Keratinocyte (primary cell): Measurements from ENCODE around the gene SRSF1.

ENCODE experiments used
- EZH2 ChIP-seq: IDR thresholded peaks from one replicate; pipeline ENCODE4 v1.6.1; 2012; ENCODE audit warnings: inconsistent platforms, mild to moderate bottlenecking, low read length, moderate library complexity
- TF ChIP-seq, protein P1 (sequence below), 3 experiments: IDR thresholded peaks in 1 of 3; conservative IDR thresholded peaks in 1 of 3; optimal IDR thresholded peaks in 1 of 3; 2 replicates in 2 of 3; 3 replicates in 1 of 3; pipeline versions ENCODE3 to v1.5.1; 2011; ENCODE audit warnings: low read length in 3 of 3, mild to moderate bottlenecking in 3 of 3, moderate library complexity in 2 of 3, control low read depth in 1 of 3, inconsistent platforms in 1 of 3; ENCODE audit not compliant: insufficient read depth in 2 of 3; ENCODE audit errors: extremely low read depth in 1 of 3

GRCh38 chr17:57999010-57999495 is 8.0 kb downstream of the SRSF1 start:
- TF ChIP-seq, protein P1, sequence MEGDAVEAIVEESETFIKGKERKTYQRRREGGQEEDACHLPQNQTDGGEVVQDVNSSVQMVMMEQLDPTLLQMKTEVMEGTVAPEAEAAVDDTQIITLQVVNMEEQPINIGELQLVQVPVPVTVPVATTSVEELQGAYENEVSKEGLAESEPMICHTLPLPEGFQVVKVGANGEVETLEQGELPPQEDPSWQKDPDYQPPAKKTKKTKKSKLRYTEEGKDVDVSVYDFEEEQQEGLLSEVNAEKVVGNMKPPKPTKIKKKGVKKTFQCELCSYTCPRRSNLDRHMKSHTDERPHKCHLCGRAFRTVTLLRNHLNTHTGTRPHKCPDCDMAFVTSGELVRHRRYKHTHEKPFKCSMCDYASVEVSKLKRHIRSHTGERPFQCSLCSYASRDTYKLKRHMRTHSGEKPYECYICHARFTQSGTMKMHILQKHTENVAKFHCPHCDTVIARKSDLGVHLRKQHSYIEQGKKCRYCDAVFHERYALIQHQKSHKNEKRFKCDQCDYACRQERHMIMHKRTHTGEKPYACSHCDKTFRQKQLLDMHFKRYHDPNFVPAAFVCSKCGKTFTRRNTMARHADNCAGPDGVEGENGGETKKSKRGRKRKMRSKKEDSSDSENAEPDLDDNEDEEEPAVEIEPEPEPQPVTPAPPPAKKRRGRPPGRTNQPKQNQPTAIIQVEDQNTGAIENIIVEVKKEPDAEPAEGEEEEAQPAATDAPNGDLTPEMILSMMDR (optimal IDR thresholded peaks at IDR 0.05 in 1 of 3, IDR thresholded peaks at IDR 0.05 in 1 of 3, conservative IDR thresholded peaks at IDR 0.05 in 1 of 3; ENCODE audit: extremely low read depth in 1 of 3, insufficient read depth in 2 of 3, low read length in 3 of 3): no peak
- no peak for TF ChIP-seq EZH2
